ENCODE data around the gene STK32B.

DNA sequence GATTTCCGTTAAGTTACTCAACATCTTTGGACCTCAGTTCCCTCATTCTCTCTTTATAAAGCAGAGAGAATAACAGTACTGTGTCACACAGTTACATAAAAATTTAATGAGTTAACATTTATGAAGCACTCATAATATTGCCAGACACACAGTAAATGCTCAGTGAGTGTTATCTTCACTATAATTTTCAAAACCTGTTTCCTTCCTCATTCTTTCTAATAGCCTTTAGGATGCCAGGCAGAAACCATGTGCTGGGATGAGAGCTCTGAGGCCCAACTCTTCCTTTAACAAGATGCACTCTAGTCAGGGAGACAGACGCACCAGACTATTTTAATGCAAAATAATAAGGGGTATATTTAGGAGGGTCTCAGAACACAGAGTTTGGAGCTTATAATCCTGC lies 208.2 kb downstream of the STK32B start:
- TF ChIP-seq, protein P1, sequence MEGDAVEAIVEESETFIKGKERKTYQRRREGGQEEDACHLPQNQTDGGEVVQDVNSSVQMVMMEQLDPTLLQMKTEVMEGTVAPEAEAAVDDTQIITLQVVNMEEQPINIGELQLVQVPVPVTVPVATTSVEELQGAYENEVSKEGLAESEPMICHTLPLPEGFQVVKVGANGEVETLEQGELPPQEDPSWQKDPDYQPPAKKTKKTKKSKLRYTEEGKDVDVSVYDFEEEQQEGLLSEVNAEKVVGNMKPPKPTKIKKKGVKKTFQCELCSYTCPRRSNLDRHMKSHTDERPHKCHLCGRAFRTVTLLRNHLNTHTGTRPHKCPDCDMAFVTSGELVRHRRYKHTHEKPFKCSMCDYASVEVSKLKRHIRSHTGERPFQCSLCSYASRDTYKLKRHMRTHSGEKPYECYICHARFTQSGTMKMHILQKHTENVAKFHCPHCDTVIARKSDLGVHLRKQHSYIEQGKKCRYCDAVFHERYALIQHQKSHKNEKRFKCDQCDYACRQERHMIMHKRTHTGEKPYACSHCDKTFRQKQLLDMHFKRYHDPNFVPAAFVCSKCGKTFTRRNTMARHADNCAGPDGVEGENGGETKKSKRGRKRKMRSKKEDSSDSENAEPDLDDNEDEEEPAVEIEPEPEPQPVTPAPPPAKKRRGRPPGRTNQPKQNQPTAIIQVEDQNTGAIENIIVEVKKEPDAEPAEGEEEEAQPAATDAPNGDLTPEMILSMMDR (IDR thresholded peaks at IDR 0.05; ENCODE audit: control extremely low read depth in 1 of 3, insufficient read depth in 1 of 3, low read depth in 1 of 3, low read length in 3 of 3) = no peak
- no peak for TF ChIP-seq ZNF274 (IDR thresholded peaks at IDR 0.05; ENCODE audit: borderline replicate concordance, extremely low read depth, low read length)

Measured in H1 (cell line).